Heart left ventricle (tissue), 16 donors: Measurements from ENCODE around the gene PDE3A. TPM values are rescaled to one million over a fixed set of nuclear protein-coding genes. Genes with fewer than 3 reads are reported as not detected.
A peak's percentile ranks its signal among the peaks of the same experiment; 100 is the strongest.

Source experiments
- ATAC-seq, 4 donors: fragments of 200-7000 bp; cut with Tn5 transposase; one replicate each; pipeline ENCODE4 v1.9.1; 2020 to 2022; ENCODE audit warnings: moderate library complexity in 4 of 4, mild to moderate bottlenecking in 3 of 4, moderate number of reproducible peaks in 1 of 4
- DNase-seq, 5 donors: peaks; one replicate each; pipeline ENCODE4 v3.0.0-alpha.2; 2020
- H3K27ac ChIP-seq, 12 donors: fragments of 200-600 bp; sonication (generic) in 4 of 12; one replicate each; pipeline versions ENCODE4 v1.5.0 to v1.8.0; 2016 to 2022; ENCODE audit warnings: mild to moderate bottlenecking in 2 of 12
- H3K27me3 ChIP-seq, 9 donors: fragments of 200-600 bp; sonication (generic) in 2 of 9; one replicate each; pipeline versions ENCODE4 v1.5.1 to v1.8.0; 2016 to 2022; ENCODE audit warnings: mild to moderate bottlenecking in 3 of 9
- H3K36me3 ChIP-seq, 9 donors: fragments of 200-600 bp; sonication (generic) in 2 of 9; one replicate each; pipeline versions ENCODE4 v1.5.0 to v1.8.0; 2018 to 2022; ENCODE audit warnings: mild to moderate bottlenecking in 2 of 9
- H3K4me1 ChIP-seq, 12 donors: fragments of 200-600 bp; sonication (generic) in 4 of 12; one replicate each; pipeline versions ENCODE4 v1.5.0 to v1.8.0; 2016 to 2022; ENCODE audit warnings: mild to moderate bottlenecking in 3 of 12
- H3K4me3 ChIP-seq, 12 donors: fragments of 200-600 bp; sonication (generic) in 4 of 12; one replicate each; pipeline versions ENCODE4 v1.5.0 to v1.8.0; 2017 to 2022; ENCODE audit warnings: mild to moderate bottlenecking in 9 of 12, moderate library complexity in 4 of 12
- H3K9me3 ChIP-seq, 12 donors: fragments of 200-600 bp; sonication (generic) in 4 of 12; one replicate each; pipeline versions ENCODE4 v1.5.0 to v1.8.0; 2016 to 2022; ENCODE audit warnings: mild to moderate bottlenecking in 1 of 12
- POLR2A ChIP-seq, 2 donors: fragments of 450-650 bp; IDR thresholded peaks; one replicate each; pipeline ENCODE4 v1.6.1; 2017; ENCODE audit warnings: antibody characterized with exemption in 2 of 2, mild to moderate bottlenecking in 2 of 2, moderate library complexity in 2 of 2
- WGBS, 4 donors: extraction: QIAGEN DNeasy Blood & Tissue Kit in 2 of 4; methylation state at CpG; one replicate each; pipeline versions ENCODE4 v1.1.5 to v1.1.7; 2013 to 2018; 5-methylcytosine and 5-hydroxymethylcytosine counted together
- intact Hi-C, 10 donors: fragments of 100-400 bp; cut with DNase I; formaldehyde crosslinking; loops; one replicate each; pipeline versions ENCODE4 v1.11.1 to v1.14.2; 2022
- polyA plus RNA-seq, 2 donors: library from polyadenylated mRNA; stranded (reverse); fragments of 200-250 nt; gene quantifications; one replicate each; pipeline ENCODE4 v1.2.3, GENCODE V29; 2013
- total RNA-seq, 9 donors: library from RNA; depleted of rRNA in 2 of 9; stranded (reverse); fragments of >200 nt in 2 of 9; fragmentation: NEBNext Ultra II Directional in 3 of 9; extraction: Animal tissue kit (Norgen Biotek cat#: 25700) in 3 of 9; gene quantifications; one replicate each; pipeline versions ENCODE4 v1.1.0 to v1.2.4, GENCODE V29; 2016 to 2023
- TF ChIP-seq, protein P1 (sequence below), 12 donors: fragments of 200-600 bp; sonication (generic) in 4 of 12; IDR thresholded peaks; one replicate each; pipeline versions ENCODE4 v1.5.0 to v1.8.0; 2018 to 2022; ENCODE audit warnings: antibody characterized with exemption in 12 of 12, mild to moderate bottlenecking in 5 of 12
- donor health status: ischemic (EF 13 %, LVEDD 7.1; RV severe dilation, severe dysfunction).
- donor health status: healthy with polysubstance abuse.
- donor health status: DM: no; HTN: yes; CAD: no.
- donor health status: DM: no; HTN: no; CAD: no.
- donor health status: ischemic (EF 25% LVEDD 6.9; RV normal size, moderate dysfunction).
- donor health status: ischemic (EF 25% LVEDD 5.7; RV mildly dilated, moderate dysfunction).
- donor health status: healthy.
- donor health status: DM: yes; HTN: yes; CAD: no.
- donor health status: ischemic (EF 35%, LVEDD 5.7; RV mildly dilated, moderate dysfunction).
- donor health status: nonischemic (EF 11% LVEDD 7.7; RV severe dilation, severe dysfunction).
- donor health status: DM: yes; HTN: yes; CAD: no.
- donor health status: PGD.
- donor health status: ischemic (EF 29% LVEDD 5.4; RV normal size, mild dysfunction).
- donor health status: nonischemic (EF 23%, LVEDD 6.1; RV moderate dilation, normal function).

The PDE3A gene
- total and polyA plus RNA-seq, 11 donors, result 44.5 to 295 (median 183) TPM

DNA sequence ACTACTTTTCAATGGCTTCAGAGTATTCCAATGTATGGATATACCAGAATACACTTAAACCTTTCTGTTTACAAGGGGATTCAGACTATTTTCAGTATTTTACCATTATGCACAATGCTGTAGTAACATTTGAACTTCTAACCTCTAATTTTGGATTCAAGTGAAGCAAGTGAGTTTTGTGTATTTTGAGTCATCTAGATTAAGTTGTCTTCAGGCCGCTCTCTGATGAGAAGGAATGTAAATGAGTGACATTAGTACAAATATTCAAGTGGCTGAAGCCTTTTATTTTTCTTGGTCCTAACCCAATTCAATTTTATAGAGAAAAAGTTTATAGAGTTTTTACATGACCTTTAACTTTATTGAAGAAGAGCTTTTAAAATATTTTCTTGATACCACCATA lies 125.6 kb downstream of the PDE3A start:
- intact Hi-C loops, result no loop called here
- ATAC-seq (no peak), DNase-seq (no peak)
- H3K4me3 ChIP-seq, result no peak overlapping the region
- H3K27me3 ChIP-seq, result no peaks in the 10 kb centered on the region
- H3K9me3 ChIP-seq, result no peaks in the 10 kb centered on the region
- no peak for TF ChIP-seq POLR2A (IDR thresholded peaks at IDR 0.05)
- TF ChIP-seq, protein P1, sequence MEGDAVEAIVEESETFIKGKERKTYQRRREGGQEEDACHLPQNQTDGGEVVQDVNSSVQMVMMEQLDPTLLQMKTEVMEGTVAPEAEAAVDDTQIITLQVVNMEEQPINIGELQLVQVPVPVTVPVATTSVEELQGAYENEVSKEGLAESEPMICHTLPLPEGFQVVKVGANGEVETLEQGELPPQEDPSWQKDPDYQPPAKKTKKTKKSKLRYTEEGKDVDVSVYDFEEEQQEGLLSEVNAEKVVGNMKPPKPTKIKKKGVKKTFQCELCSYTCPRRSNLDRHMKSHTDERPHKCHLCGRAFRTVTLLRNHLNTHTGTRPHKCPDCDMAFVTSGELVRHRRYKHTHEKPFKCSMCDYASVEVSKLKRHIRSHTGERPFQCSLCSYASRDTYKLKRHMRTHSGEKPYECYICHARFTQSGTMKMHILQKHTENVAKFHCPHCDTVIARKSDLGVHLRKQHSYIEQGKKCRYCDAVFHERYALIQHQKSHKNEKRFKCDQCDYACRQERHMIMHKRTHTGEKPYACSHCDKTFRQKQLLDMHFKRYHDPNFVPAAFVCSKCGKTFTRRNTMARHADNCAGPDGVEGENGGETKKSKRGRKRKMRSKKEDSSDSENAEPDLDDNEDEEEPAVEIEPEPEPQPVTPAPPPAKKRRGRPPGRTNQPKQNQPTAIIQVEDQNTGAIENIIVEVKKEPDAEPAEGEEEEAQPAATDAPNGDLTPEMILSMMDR (IDR thresholded peaks at IDR 0.05), result no peak
- WGBS, 4 donors, result 51 to 61% (median 54%) methylated on average over 1 of the region's 1 CpG
- peaks cover 0 to 62% (median 17%) of the 10 kb centered on the region in 12 donors for H3K4me1 ChIP-seq
- no peak overlapping the region for H3K27ac ChIP-seq
- H3K36me3 ChIP-seq, result no peaks in the 10 kb centered on the region

DNA sequence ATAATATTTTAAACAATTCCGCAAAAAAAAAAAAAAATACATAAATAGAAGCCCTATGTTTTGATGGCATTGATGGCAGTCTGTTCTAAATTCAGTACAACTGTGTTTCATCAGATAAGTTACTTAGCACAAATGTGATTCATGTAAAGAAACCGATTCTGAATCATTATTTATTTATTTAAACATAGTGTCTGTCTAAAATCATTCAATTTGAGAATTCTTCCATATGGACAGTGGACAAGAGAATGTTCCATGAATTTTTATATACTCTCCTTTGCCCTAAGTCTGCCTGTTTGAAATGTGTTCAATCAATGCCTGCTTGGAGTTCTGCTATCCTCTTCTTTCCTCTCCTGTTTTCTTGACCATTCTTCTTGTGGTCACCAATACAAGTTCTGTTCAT lies 126.5 kb downstream of the PDE3A start:
- intact Hi-C loops, result no loop called here
- Histone ChIP-seq H3K4me1 (peaks cover 0 to 55% (median 17%) of the 10 kb centered on the region in 12 donors), H3K4me3 (no peak overlapping the region), H3K27ac (peak overlapping the region in 2 of 12 donors; percentile 3 to 27), H3K36me3 (no peaks in the 10 kb centered on the region), H3K27me3 (no peaks in the 10 kb centered on the region), H3K9me3 (no peaks in the 10 kb centered on the region)
- DNase-seq (no peak), ATAC-seq (no peak)
- no peak for TF ChIP-seq POLR2A (IDR thresholded peaks at IDR 0.05)
- TF ChIP-seq, protein P1 (IDR thresholded peaks at IDR 0.05), result no peak
- WGBS, 4 donors, result 64 to 75% (median 69%) methylated on average over 2 of the region's 2 CpGs

DNA sequence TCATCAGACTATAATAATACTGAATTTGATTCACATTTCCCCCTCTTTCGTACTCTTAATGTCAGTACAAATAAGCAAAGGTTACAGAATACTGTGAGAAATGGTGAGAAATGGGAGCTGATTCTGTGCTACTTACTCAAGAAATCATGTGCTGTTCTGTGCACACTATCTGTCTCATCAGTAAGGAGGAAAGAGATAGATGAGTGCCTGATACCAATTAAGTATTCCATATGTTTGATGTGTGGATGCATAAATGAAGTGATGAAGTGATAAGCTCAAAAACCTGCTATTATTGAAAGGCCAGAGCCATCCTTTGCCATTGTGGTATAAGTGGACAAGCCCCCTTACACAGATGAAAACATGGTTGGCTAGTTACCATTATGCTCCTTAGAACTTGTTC lies 127.7 kb downstream of the PDE3A start:
- WGBS, 4 donors, result 81 to 91% (median 84%) methylated on average over 1 of the region's 1 CpG
- peak in 1 of 4 donors; percentile 9 for ATAC-seq

DNA sequence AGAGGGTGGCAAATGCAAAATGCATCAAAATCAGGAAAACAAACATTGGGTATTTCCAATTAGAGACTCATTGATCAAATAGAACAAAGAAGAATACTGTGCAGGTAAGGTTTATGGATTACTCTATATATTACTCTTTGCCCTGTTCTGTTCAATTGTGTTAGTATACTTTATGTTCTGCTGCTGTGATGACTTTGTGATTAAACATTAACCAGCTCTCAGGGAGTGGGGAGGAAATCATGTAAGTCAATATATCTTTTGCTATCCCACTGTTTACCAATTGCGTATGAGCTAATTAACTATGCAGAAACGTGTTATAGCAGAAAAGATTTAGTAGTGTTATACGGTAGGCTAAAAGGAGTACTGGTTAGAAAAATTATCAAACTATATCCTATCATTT lies 129.4 kb downstream of the PDE3A start:
- no peak for ATAC-seq
- WGBS, 4 donors, result 50 to 74% (median 69%) methylated on average over 3 of the region's 3 CpGs

More for the DNA sequence above, 127.7 kb downstream of the PDE3A start:
- DNase-seq, result no peak
- Histone ChIP-seq H3K4me3 (no peak overlapping the region), H3K27ac (peak overlapping the region in 1 of 12 donors; percentile 32), H3K36me3 (no peaks in the 10 kb centered on the region), H3K27me3 (no peaks in the 10 kb centered on the region), H3K9me3 (no peaks in the 10 kb centered on the region), H3K4me1 (peaks cover 0 to 47% (median 15%) of the 10 kb centered on the region in 12 donors)
- intact Hi-C loops, result no loop called here
- no peak for TF ChIP-seq POLR2A (IDR thresholded peaks at IDR 0.05)
- TF ChIP-seq, protein P1 (IDR thresholded peaks at IDR 0.05), result no peak

More for the DNA sequence above, 129.4 kb downstream of the PDE3A start:
- no peaks in the 10 kb centered on the region for H3K27me3 ChIP-seq
- TF ChIP-seq POLR2A (IDR thresholded peaks at IDR 0.05), result no peak
- TF ChIP-seq, protein P1 (IDR thresholded peaks at IDR 0.05), result no peak
- no peak for DNase-seq
- no peak overlapping the region for H3K27ac ChIP-seq
- H3K4me1 ChIP-seq, result peaks cover 0 to 39% (median 17%) of the 10 kb centered on the region in 12 donors
- H3K9me3 ChIP-seq, result no peaks in the 10 kb centered on the region
- H3K36me3 ChIP-seq, result no peaks in the 10 kb centered on the region
- intact Hi-C loops, result no loop called here
- no peak overlapping the region for H3K4me3 ChIP-seq
